Fibroblast of pulmonary artery (primary cell): ENCODE measurements around the gene ARID3C.
A peak's percentile ranks its signal among the peaks of the same experiment; 100 is the strongest.

Experiments used
- DNase-seq: peaks from one replicate; pipeline ENCODE4 v3.0.0-alpha.2; 2010; ENCODE audit warnings: low read depth
- H3K4me3 ChIP-seq: replicated peaks from 2 replicates; pipeline ENCODE4 v1.5.1; 2011; ENCODE audit warnings: low read depth, mild to moderate bottlenecking, control low read depth, low read length, moderate library complexity
- TF ChIP-seq, protein P1 (sequence below): IDR thresholded peaks from 2 replicates; pipeline ENCODE4 v1.5.1; 2011; ENCODE audit warnings: mild to moderate bottlenecking, control low read depth, low read length, inconsistent platforms; ENCODE audit errors: missing control alignments

The ARID3C gene

DNA sequence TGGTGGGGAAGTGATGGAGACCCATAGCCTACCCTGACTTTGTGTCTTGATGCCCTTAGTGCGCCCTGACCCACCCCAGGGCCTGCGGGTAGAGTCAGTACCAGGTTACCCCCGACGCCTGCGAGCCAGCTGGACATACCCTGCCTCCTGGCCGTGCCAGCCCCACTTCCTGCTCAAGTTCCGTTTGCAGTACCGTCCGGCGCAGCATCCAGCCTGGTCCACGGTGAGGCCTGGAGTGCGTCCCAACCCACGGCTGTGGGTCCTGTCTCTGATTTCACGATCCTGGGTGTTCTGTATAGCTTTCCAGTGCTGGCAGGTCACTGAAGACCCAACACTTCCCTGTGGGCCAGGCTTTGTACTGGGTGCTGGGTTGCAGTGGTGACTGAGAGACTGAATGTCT lies 29.6 kb upstream of the ARID3C start:
- H3K4me3 ChIP-seq: no peak overlapping the region
- TF ChIP-seq, protein P1, sequence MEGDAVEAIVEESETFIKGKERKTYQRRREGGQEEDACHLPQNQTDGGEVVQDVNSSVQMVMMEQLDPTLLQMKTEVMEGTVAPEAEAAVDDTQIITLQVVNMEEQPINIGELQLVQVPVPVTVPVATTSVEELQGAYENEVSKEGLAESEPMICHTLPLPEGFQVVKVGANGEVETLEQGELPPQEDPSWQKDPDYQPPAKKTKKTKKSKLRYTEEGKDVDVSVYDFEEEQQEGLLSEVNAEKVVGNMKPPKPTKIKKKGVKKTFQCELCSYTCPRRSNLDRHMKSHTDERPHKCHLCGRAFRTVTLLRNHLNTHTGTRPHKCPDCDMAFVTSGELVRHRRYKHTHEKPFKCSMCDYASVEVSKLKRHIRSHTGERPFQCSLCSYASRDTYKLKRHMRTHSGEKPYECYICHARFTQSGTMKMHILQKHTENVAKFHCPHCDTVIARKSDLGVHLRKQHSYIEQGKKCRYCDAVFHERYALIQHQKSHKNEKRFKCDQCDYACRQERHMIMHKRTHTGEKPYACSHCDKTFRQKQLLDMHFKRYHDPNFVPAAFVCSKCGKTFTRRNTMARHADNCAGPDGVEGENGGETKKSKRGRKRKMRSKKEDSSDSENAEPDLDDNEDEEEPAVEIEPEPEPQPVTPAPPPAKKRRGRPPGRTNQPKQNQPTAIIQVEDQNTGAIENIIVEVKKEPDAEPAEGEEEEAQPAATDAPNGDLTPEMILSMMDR: no peak
- no peak for DNase-seq

DNA sequence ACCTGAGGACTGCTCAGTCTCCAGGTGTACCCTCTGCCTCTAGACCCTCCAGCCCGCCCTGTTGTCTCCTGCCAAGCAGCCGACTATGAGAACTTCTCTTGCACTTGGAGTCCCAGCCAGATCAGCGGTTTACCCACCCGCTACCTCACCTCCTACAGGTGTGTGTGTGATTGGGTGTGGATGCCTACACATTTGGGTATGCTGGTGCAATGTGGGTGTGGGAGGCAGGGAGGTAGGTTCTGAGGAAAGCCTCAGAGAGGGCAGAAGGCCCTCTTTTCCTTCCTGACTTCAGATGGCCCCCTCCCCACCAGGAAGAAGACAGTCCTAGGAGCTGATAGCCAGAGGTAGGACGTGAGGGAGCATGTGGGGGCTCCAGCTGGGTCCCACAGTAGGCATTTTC lies 28.1 kb upstream of the ARID3C start:
- no peak overlapping the region for H3K4me3 ChIP-seq
- no peak for DNase-seq
- TF ChIP-seq, protein P1: no peak

DNA sequence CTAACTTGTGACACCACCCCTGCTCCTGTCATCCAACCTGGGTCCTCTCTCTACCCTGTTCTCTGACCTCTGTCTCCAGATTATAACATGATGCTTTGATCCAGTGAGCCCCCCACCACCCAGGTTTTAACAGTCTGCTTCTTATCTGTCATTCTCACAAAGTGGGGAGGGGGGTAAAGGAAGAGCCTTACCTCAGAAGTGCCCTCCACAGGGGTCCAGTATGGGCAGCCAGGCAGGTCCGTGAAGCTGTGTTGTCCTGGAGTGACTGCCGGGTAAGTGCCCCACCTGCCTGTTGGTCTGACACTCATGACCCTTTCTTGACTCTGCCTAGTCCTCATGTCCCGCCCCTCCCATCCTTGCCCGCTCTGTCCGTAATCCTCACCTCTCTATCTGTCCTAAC lies 26.5 kb upstream of the ARID3C start:
- TF ChIP-seq, protein P1: no peak
- no peak overlapping the region for H3K4me3 ChIP-seq
- no peak for DNase-seq

GRCh38 chr9:34654323-34655051 lies 25.6 kb upstream of the ARID3C start:
- TF ChIP-seq, protein P1: no peak
- H3K4me3 ChIP-seq: no peak overlapping the region
- DNase-seq: peak; percentile 54

DNA sequence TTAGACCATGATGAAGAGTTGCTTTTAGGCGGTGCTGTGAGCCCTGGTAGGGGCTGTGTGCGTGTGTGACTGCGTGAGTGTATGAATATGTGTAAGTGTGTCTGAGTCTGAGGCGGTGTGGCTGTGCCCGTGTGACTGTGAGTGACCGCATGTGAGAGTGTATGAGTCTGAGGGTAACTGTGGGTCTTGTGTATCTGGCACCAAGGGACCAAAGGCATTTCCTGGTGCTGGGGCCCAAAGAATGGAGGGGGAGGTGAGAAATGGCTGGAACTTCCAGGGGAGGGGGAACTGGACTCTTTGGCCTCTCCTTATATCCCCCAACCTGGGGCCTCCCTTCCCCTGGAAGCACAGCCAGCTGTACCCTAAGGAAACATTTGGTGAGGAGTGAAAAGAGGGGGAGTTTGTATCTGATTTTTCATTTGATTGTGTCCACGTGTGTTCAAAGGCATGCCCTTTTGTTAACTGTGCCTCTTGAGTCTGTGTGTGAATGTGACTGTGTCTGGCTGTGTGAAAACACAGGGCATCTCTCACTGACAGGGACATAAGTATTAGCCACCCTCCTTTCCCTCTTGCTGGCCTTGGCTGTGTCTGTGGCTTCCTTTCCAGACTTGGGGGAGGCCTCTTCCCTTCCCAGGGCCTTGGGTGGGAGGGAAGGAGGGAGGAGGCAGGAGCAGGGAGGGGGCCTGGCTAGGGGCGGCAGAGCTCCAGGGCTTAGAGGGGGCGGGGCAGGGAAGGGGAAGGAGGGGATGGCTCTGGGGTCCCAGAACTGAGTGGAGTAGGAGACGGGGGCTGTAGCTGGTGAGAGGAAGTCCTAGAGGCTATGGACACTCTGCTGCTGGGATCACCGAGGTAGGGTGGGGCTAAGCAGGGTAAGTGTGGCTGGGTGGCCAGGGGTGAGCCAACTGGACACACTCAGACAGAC lies 24.5 kb upstream of the ARID3C start:
- peak overlapping the region; percentile 52 for H3K4me3 ChIP-seq
- peak; percentile 62 for DNase-seq
- TF ChIP-seq, protein P1: no peak

DNA sequence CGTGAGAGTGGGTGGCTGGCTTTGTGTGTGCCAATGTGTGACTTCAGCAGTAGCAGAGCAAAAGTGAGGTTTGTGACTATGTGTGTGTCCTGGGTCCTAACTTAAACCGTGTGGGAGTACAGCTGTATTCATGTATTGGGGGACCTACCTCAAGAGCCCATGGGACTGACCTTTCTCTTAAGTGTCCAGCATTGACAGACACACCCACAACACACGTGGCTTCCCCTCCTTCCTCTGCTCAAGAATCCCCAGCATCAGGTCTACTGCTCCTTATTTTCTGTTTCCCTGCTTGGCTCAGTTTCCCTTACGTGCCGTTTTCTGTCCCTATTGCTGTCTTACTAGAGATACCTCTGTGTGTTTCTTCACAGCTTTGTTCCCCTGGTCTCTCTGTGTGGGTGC lies 23.7 kb upstream of the ARID3C start:
- TF ChIP-seq, protein P1: no peak
- H3K4me3 ChIP-seq: peak overlapping the region; percentile 52
- no peak for DNase-seq
